HEK293T (cell line): ENCODE data around the gene MGLL.
"Not testable (repeated sequence)": the region's sequence is repeated elsewhere in the genome, so short reads cannot be mapped to it uniquely, and the experiment has no call there.

Experiments
- CTCF ChIA-PET: fragments of 350-600 bp; formaldehyde crosslinking; extraction: SDS; loops from one replicate; lab custom pipeline; 2021; ENCODE audit warnings: antibody characterized with exemption, inconsistent platforms; lab: Yijun Ruan, JAX
- POLR2A ChIA-PET: fragments of 350-600 bp; formaldehyde crosslinking; extraction: SDS; loops from one replicate; lab custom pipeline; 2020; ENCODE audit warnings: antibody characterized with exemption, inconsistent platforms; lab: Yijun Ruan, JAX
- DNase-seq: peaks from one replicate; pipeline ENCODE4 v3.0.0; 2012; ENCODE audit warnings: mixed read lengths; ENCODE audit errors: extremely low spot score
- ARNT ChIP-seq: fragments of 450-650 bp; IDR thresholded peaks from 2 replicates; pipeline ENCODE4 v1.6.1; 2017; ENCODE audit warnings: mild to moderate bottlenecking
- BHLHE40 ChIP-seq: fragments of 450-650 bp; IDR thresholded peaks from 2 replicates; pipeline ENCODE4 v1.6.1; 2016; ENCODE audit warnings: mild to moderate bottlenecking, moderate library complexity, borderline replicate concordance
- CTBP1 ChIP-seq: fragments of 450-650 bp; IDR thresholded peaks from 2 replicates; pipeline ENCODE4 v1.6.1; 2016; ENCODE audit warnings: borderline replicate concordance
- ELF4 ChIP-seq: fragments of 450-650 bp; IDR thresholded peaks from 2 replicates; pipeline ENCODE4 v1.6.1; 2017; ENCODE audit warnings: antibody characterized with exemption
- FOXA1 ChIP-seq: fragments of 450-650 bp; IDR thresholded peaks from 2 replicates; pipeline ENCODE4 v1.6.1; 2016; ENCODE audit warnings: mild to moderate bottlenecking
- FOXK2 ChIP-seq: fragments of 450-650 bp; IDR thresholded peaks from 2 replicates; pipeline ENCODE4 v1.6.1; 2016; ENCODE audit warnings: mild to moderate bottlenecking
- FOXM1 ChIP-seq: fragments of 450-650 bp; IDR thresholded peaks from 2 replicates; pipeline ENCODE4 v1.6.1; 2017; ENCODE audit warnings: mild to moderate bottlenecking, borderline replicate concordance
- HDGF ChIP-seq: fragments of 450-650 bp; IDR thresholded peaks from 2 replicates; pipeline ENCODE4 v1.6.1; 2017; ENCODE audit warnings: antibody characterized with exemption, borderline replicate concordance
- L3MBTL2 ChIP-seq: fragments of 450-650 bp; conservative IDR thresholded peaks from 2 replicates; pipeline ENCODE4 v1.6.1; 2016; ENCODE audit warnings: mild to moderate bottlenecking
- LEF1 ChIP-seq: fragments of 450-650 bp; IDR thresholded peaks from 2 replicates; pipeline ENCODE4 v1.6.1; 2017; ENCODE audit warnings: mild to moderate bottlenecking, borderline replicate concordance
- NFRKB ChIP-seq: fragments of 450-650 bp; IDR thresholded peaks from 2 replicates; pipeline ENCODE4 v1.6.1; 2016; ENCODE audit warnings: mild to moderate bottlenecking, moderate library complexity
- SP1 ChIP-seq: fragments of 450-650 bp; IDR thresholded peaks from 2 replicates; pipeline ENCODE4 v1.6.1; 2017
- SUZ12 ChIP-seq: fragments of 450-650 bp; IDR thresholded peaks from 2 replicates; pipeline ENCODE4 v1.6.1; 2016; ENCODE audit warnings: mild to moderate bottlenecking
- TARDBP ChIP-seq: fragments of 450-650 bp; IDR thresholded peaks from 2 replicates; pipeline ENCODE4 v1.6.1; 2016
- ZNF384 ChIP-seq: fragments of 450-650 bp; IDR thresholded peaks from 2 replicates; pipeline ENCODE4 v1.6.1; 2016
- TF ChIP-seq, protein P1 (sequence below): fragments of 450-650 bp; IDR thresholded peaks from 2 replicates; pipeline ENCODE4 v1.6.1; 2016

The MGLL gene

DNA sequence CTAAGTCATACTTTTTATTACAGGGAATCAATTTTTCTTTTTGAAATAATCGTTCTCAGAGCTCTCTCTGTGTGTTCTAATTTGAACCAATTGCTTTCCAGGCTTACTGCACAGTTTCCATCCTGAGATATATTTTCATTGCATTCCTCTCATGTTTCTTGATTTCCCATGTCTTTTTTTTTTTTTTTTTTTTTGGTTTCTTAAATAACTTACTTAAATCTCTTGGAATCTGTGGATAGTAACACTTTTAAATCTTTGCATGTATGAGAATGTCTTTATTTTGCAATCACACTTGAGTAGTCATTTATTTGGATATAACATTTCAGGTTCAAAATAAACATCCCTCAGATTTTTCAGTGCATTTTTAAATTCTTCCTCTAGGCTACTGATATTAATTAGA, 164.1 kb downstream of the MGLL start:
- no peak for DNase-seq
- TF ChIP-seq HDGF (no peak), ELF4 (no peak), SP1 (no peak), ARNT (no peak), FOXK2 (no peak), ZNF384 (no peak), FOXM1 (no peak), CTBP1 (no peak), NFRKB (no peak), FOXA1 (no peak), LEF1 (no peak), TARDBP (no peak), SUZ12 (no peak), L3MBTL2 (no peak), BHLHE40 (no peak)
- TF ChIP-seq, protein P1, sequence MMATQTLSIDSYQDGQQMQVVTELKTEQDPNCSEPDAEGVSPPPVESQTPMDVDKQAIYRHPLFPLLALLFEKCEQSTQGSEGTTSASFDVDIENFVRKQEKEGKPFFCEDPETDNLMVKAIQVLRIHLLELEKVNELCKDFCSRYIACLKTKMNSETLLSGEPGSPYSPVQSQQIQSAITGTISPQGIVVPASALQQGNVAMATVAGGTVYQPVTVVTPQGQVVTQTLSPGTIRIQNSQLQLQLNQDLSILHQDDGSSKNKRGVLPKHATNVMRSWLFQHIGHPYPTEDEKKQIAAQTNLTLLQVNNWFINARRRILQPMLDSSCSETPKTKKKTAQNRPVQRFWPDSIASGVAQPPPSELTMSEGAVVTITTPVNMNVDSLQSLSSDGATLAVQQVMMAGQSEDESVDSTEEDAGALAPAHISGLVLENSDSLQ = no peak
- CTCF ChIA-PET = interaction anchor here (0.7 kb wide), 1 partner anchor 38 kb away, joined by 3 read pairs; no protein-coding TSS in a partner anchor
- POLR2A ChIA-PET = no interaction called here

- ChIA-PET CTCF (no interaction called here), POLR2A (no interaction called here)
- DNase-seq = no peak
- TF ChIP-seq TARDBP (no peak), ARNT (no peak), ZNF384 (no peak), BHLHE40 (no peak), FOXA1 (no peak)
- TF ChIP-seq, protein P1 = no peak
Measured at GRCh38 chr3:127656906-127657305, 165.4 kb downstream of the MGLL start.

- TF ChIP-seq CTBP1 = no peak
- TF ChIP-seq SP1 = no peak
- no peak for TF ChIP-seq HDGF
- TF ChIP-seq, protein P1 = no peak
- no peak for TF ChIP-seq TARDBP
- TF ChIP-seq NFRKB = no peak
- TF ChIP-seq FOXK2 = no peak
- no peak for DNase-seq
- CTCF ChIA-PET = no interaction called here
- POLR2A ChIA-PET = no interaction called here
Measured at GRCh38 chr3:127655641-127656040, 166.7 kb downstream of the MGLL start.

- POLR2A ChIA-PET, DNase-seq, CTCF ChIA-PET: not testable (repeated sequence)
Measured at GRCh38 chr3:127654993-127655392, 167.3 kb downstream of the MGLL start.

- ChIA-PET CTCF (no interaction called here), POLR2A (no interaction called here)
- no peak for DNase-seq
Measured at GRCh38 chr3:127654374-127654773, 167.9 kb downstream of the MGLL start.

GRCh38 chr3:127652246-127652995, 169.9 kb downstream of the MGLL start:
- CTCF ChIA-PET = interaction anchor here (0.6 to 0.7 kb wide), 4 partner anchors 42 to 310 kb away, joined by 3 read pairs; no protein-coding TSS in a partner anchor
- TF ChIP-seq BHLHE40 = no peak
- TF ChIP-seq ELF4 = no peak
- no peak for TF ChIP-seq NFRKB
- TF ChIP-seq, protein P1 = no peak
- TF ChIP-seq ARNT = no peak
- no peak for TF ChIP-seq TARDBP
- TF ChIP-seq CTBP1 = no peak
- TF ChIP-seq SP1 = no peak
- peak; percentile 82 for DNase-seq
- POLR2A ChIA-PET = interaction anchor here (0.7 kb wide), 1 partner anchor 20 kb away, joined by 3 read pairs; no protein-coding TSS in a partner anchor

More at GRCh38 chr3:127654374-127654773, 167.9 kb downstream of the MGLL start:
- TF ChIP-seq, protein P1 = no peak
- TF ChIP-seq ZNF384 (no peak), BHLHE40 (no peak), FOXK2 (no peak), NFRKB (no peak), HDGF (no peak), L3MBTL2 (no peak), SP1 (no peak), CTBP1 (no peak), FOXM1 (no peak), FOXA1 (no peak), LEF1 (no peak), ARNT (no peak), TARDBP (no peak), ELF4 (no peak), SUZ12 (no peak)
